K562 (cell line): ENCODE measurements around the gene KMT2A. TPM values are rescaled to one million over a fixed set of nuclear protein-coding genes. Genes with fewer than 3 reads are reported as not detected.

Source experiments
- ELF1 ChIP-seq: fragments of 200-800 bp; sonication (Bioruptor generic); IDR thresholded peaks from 2 replicates; pipeline ENCODE4 v1.6.1; 2016; ENCODE audit warnings: missing genetic modification characterization, missing compliant biosample characterization
- L3MBTL2 ChIP-seq: fragments of 450-650 bp; IDR thresholded peaks from 2 replicates; pipeline ENCODE4 v1.6.1; 2016; ENCODE audit warnings: mild to moderate bottlenecking, moderate library complexity
- PRDM10 ChIP-seq: fragments of 450-650 bp; IDR thresholded peaks from 2 replicates; pipeline ENCODE4 v1.6.1; 2018; ENCODE audit not compliant: partially characterized antibody
- SUPT5H ChIP-seq: fragments of 450-650 bp; IDR thresholded peaks from 2 replicates; pipeline ENCODE4 v1.6.1; 2016
- TOE1 ChIP-seq, 2 experiments: fragments of 450-650 bp in 1 of 2; sonication (generic) in 1 of 2; formaldehyde crosslinking in 1 of 2; IDR thresholded peaks; 2 replicates each; pipeline versions ENCODE4 v1.7.1 to v1.8.0; 2016 to 2022; ENCODE audit warnings: borderline replicate concordance in 2 of 2, mild to moderate bottlenecking in 2 of 2, antibody characterized with exemption in 1 of 2, inconsistent platforms in 1 of 2, low read depth in 1 of 2, missing genetic modification reagents in 1 of 2, moderate library complexity in 1 of 2
- ZBTB40 ChIP-seq, 2 experiments: fragments of 450-650 bp in 1 of 2; sonication (generic) in 1 of 2; formaldehyde crosslinking in 1 of 2; IDR thresholded peaks; 2 replicates each; pipeline versions ENCODE4 v1.7.1 to v1.9.0; 2016 to 2022; ENCODE audit warnings: inconsistent platforms in 1 of 2, mild to moderate bottlenecking in 1 of 2, missing genetic modification reagents in 1 of 2
- ZC3H8 ChIP-seq: fragments of 450-650 bp; IDR thresholded peaks from 2 replicates; pipeline ENCODE4 v1.6.1; 2017
- ZNF232 ChIP-seq: sonication (generic); formaldehyde crosslinking; IDR thresholded peaks from 2 replicates; pipeline ENCODE4 v1.8.0; 2022; ENCODE audit warnings: mild to moderate bottlenecking, missing genetic modification reagents
- ZNF324 ChIP-seq: fragments of 250-450 bp; sonication (Bioruptor Pico); IDR thresholded peaks from 2 replicates; pipeline ENCODE4 v1.4.0; 2020; ENCODE audit warnings: mild to moderate bottlenecking
- ZNF655 ChIP-seq: fragments of 250-450 bp; sonication (Bioruptor Pico); IDR thresholded peaks from 2 replicates; pipeline ENCODE4 v1.5.0; 2021
- ZNF766 ChIP-seq: fragments of 200-800 bp; sonication (Bioruptor generic); conservative IDR thresholded peaks from 2 replicates; pipeline ENCODE4 v1.6.1; 2016; ENCODE audit warnings: missing genetic modification characterization, missing compliant biosample characterization
- polyA plus RNA-seq, 8 experiments: library from polyadenylated mRNA; depleted of rRNA in 4 of 8; stranded (reverse) in 5 of 8; unstranded in 3 of 8; fragments of >200 nt; fragmentation: Nextera tagmentation in 2 of 8; fragmentation: Illumina TruSeq in 1 of 8; extraction: Ambion mirVana in 2 of 8; extraction: Trizol in 1 of 8; gene quantifications; 2 replicates each; pipeline versions ENCODE4 v1.2.1 to v1.2.3, GENCODE V29; 2011 to 2014; ENCODE audit warnings: inconsistent platforms in 1 of 8, missing spikeins in 1 of 8
- total RNA-seq, 7 experiments: library from RNA; depleted of rRNA in 6 of 7; stranded (reverse); fragments of >200 nt in 6 of 7; fragmentation: Illumina TruSeq in 2 of 7; extraction: Trizol in 2 of 7; gene quantifications; 2 replicates each; pipeline versions ENCODE4 v1.2.1 to v1.2.3, GENCODE V29; 2011 to 2021; ENCODE audit warnings: low replicate concordance in 1 of 7

Gene KMT2A
- total and polyA plus RNA-seq, 9 of the 15 experiments (the other 6 are each of a cell fraction or from before 2014, with no cell fraction given): 9.6 to 59.9 (median 32.6) TPM

- TF ChIP-seq ZNF655: no peak
- TF ChIP-seq SUPT5H: peak; percentile 91
- no peak for TF ChIP-seq ZNF324 (CRISPR knock-in tag)
- peak; percentile 72 for TF ChIP-seq ELF1 (tag)
- 0 out of 2 replicates have a peak, but pooled peaks have one; percentile 25 for TF ChIP-seq ZNF766 (CRISPR knock-in tag)
- TF ChIP-seq TOE1 (IDR thresholded peaks at IDR 0.05; ENCODE audit: borderline replicate concordance): no peak
- TF ChIP-seq TOE1 (CRISPR knock-in tag; IDR thresholded peaks at IDR 0.05; ENCODE audit: borderline replicate concordance, low read depth): 0 out of 2 replicates have a peak, but pooled peaks have one; percentile 32
- peak; percentile 46 for TF ChIP-seq PRDM10
- 0 out of 2 replicates have a peak, but pooled peaks have one; percentile 11 for TF ChIP-seq ZBTB40 (IDR thresholded peaks at IDR 0.05)
- TF ChIP-seq ZBTB40 (CRISPR knock-in tag; IDR thresholded peaks at IDR 0.05): no peak
- no peak for TF ChIP-seq L3MBTL2
- TF ChIP-seq ZNF232 (CRISPR knock-in tag): peak; percentile 64
- 0 out of 2 replicates have a peak, but pooled peaks have one; percentile 29 for TF ChIP-seq ZC3H8
These were observed 136.0 kb downstream of the KMT2A start, which contains the start of gene ARCN1 (continued) for GRCh38 chr11:118572061-118572980.
